Adrenal gland (tissue), 12 donors: ENCODE results near the gene HTRA3. TPM values are rescaled to one million over a fixed set of nuclear protein-coding genes. Genes with fewer than 3 reads are reported as not detected.

Experiments used
- DNase-seq, 7 donors: peaks; one replicate each; pipeline ENCODE4 v3.0.0-alpha.2; 2019 to 2020
- H3K27ac ChIP-seq, 5 donors: fragments of 200-600 bp; sonication (generic) in 4 of 5; 1 replicate in 3 of 5; 2 replicates in 2 of 5; pipeline versions ENCODE4 v1.5.1 to v1.8.0; 2016 to 2020; ENCODE audit warnings: mild to moderate bottlenecking in 1 of 5
- H3K27me3 ChIP-seq: fragments of 200-600 bp; 2 replicates; pipeline ENCODE4 v1.8.0; 2021
- H3K36me3 ChIP-seq, 2 donors: fragments of 200-600 bp; replicated peaks in 1 of 2; 1 replicate in 1 of 2; 2 replicates in 1 of 2; pipeline versions ENCODE4 v1.5.1 to v1.8.0; 2018 to 2022
- H3K4me1 ChIP-seq, 2 donors: fragments of 200-600 bp; replicated peaks in 1 of 2; 1 replicate in 1 of 2; 2 replicates in 1 of 2; pipeline versions ENCODE4 v1.5.1 to v1.8.0; 2018 to 2021
- H3K4me3 ChIP-seq, 4 donors: fragments of 200-600 bp; sonication (generic) in 3 of 4; one replicate each; pipeline ENCODE4 v1.5.1; 2016 to 2018
- H3K9me3 ChIP-seq, 3 donors: fragments of 200-600 bp; sonication (generic) in 1 of 3; replicated peaks in 1 of 3; 1 replicate in 2 of 3; 2 replicates in 1 of 3; pipeline versions ENCODE4 v1.5.1 to v1.8.0; 2016 to 2021
- POLR2A ChIP-seq, 2 donors: fragments of 450-650 bp; IDR thresholded peaks; one replicate each; pipeline ENCODE4 v1.6.1; 2017; ENCODE audit warnings: antibody characterized with exemption in 2 of 2, mild to moderate bottlenecking in 2 of 2, moderate library complexity in 1 of 2
- WGBS, 4 donors: extraction: QIAGEN DNeasy Blood & Tissue Kit in 2 of 4; methylation state at CpG; one replicate each; pipeline versions ENCODE4 v1.1.5 to v1.1.7; 2013 to 2017; 5-methylcytosine and 5-hydroxymethylcytosine counted together
- intact Hi-C, 2 donors: fragments of 100-400 bp; cut with DNase I; formaldehyde crosslinking; loops; one replicate each; pipeline versions ENCODE4 v1.14.1 to v1.15.0; 2022 to 2023
- polyA plus RNA-seq, 3 donors: library from polyadenylated mRNA; stranded (reverse); fragments of 200-250 nt in 2 of 3; fragments of 350-450 nt in 1 of 3; fragmentation: Illumina TruSeq in 1 of 3; extraction: RNeasy Lipid Tissue Mini Kit (QIAGEN cat#74804) in 1 of 3; gene quantifications; one replicate each; pipeline ENCODE4 v1.2.3, GENCODE V29; 2013 to 2014
- total RNA-seq, 9 donors: library from RNA; depleted of rRNA in 4 of 9; stranded (reverse); fragments of >200 nt in 4 of 9; fragments of 120-200 nt in 1 of 9; fragmentation: NEBNext Ultra II Directional in 1 of 9; extraction: Animal tissue kit (Norgen Biotek cat#: 25700) in 1 of 9; gene quantifications; one replicate each; pipeline versions ENCODE4 v1.1.0 to v1.2.4, GENCODE V29; 2013 to 2023
- TF ChIP-seq, protein P1 (sequence below), 6 experiments: fragments of 450-650 bp in 4 of 6; fragments of 200-600 bp in 2 of 6; sonication (generic) in 1 of 6; IDR thresholded peaks; 1 replicate in 5 of 6; 2 replicates in 1 of 6; pipeline versions ENCODE4 v1.5.1 to v1.8.0; 2016 to 2021; ENCODE audit warnings: antibody characterized with exemption in 6 of 6, mild to moderate bottlenecking in 2 of 6, moderate library complexity in 1 of 6
- donor health status: healthy with polysubstance abuse.
- donor health status: Bipolar disorder and iron deficiency.
- donor health status: DM: yes; HTN: yes; CAD: no.
- donor health status: DM: no; HTN: no; CAD: no.
- donor health status: DM: no; HTN: no; CAD: no.
- donor health status: DM: yes; HTN: yes; CAD: no.

HTRA3 gene
- total and polyA plus RNA-seq, 12 donors = 1.6 to 14.0 (median 4.2) TPM

DNA sequence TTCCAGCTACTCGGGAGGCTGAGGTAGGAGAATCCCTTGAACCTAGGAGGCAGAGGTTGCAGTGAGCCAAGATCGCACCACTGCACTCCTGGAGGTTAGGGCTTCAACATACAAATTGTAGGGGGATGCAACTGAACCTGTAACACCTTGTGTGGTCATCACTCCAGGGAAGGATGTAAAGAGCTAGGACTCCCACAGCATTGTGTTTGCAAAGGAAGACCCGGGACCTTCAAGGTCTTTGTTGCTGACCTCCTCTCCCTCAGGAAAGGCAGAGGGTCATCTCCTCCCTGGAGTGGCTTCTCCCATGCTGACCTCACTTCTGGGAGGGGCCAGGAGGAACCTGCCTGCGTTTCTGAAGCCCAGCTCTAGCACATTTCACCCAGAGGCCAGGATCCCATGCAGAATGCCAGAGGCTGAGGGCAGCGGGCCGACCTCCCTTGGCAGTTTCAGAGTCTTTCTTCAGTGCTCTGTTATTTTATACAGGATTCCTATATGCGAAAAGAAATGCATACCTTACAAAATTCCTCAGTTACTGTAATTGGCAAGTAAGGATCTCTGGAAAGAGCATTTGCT lies 80.2 kb downstream of the HTRA3 start:
- 72 to 79% (median 77%) methylated on average over 7 of the region's 7 CpGs for WGBS, 4 donors
- no peak for TF ChIP-seq POLR2A (IDR thresholded peaks at IDR 0.05)
- TF ChIP-seq, protein P1, sequence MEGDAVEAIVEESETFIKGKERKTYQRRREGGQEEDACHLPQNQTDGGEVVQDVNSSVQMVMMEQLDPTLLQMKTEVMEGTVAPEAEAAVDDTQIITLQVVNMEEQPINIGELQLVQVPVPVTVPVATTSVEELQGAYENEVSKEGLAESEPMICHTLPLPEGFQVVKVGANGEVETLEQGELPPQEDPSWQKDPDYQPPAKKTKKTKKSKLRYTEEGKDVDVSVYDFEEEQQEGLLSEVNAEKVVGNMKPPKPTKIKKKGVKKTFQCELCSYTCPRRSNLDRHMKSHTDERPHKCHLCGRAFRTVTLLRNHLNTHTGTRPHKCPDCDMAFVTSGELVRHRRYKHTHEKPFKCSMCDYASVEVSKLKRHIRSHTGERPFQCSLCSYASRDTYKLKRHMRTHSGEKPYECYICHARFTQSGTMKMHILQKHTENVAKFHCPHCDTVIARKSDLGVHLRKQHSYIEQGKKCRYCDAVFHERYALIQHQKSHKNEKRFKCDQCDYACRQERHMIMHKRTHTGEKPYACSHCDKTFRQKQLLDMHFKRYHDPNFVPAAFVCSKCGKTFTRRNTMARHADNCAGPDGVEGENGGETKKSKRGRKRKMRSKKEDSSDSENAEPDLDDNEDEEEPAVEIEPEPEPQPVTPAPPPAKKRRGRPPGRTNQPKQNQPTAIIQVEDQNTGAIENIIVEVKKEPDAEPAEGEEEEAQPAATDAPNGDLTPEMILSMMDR (IDR thresholded peaks at IDR 0.05) = no peak
- H3K27me3 ChIP-seq = peaks cover 5% of the 10 kb centered on the region
- H3K36me3 ChIP-seq = no peaks in the 10 kb centered on the region
- H3K4me1 ChIP-seq = no peaks in the 10 kb centered on the region
- intact Hi-C loops = no loop called here
- H3K4me3 ChIP-seq = no peak overlapping the region
- H3K9me3 ChIP-seq = no peaks in the 10 kb centered on the region
- no peak overlapping the region for H3K27ac ChIP-seq
- DNase-seq = peak in 1 of 7 donors; percentile 5

DNA sequence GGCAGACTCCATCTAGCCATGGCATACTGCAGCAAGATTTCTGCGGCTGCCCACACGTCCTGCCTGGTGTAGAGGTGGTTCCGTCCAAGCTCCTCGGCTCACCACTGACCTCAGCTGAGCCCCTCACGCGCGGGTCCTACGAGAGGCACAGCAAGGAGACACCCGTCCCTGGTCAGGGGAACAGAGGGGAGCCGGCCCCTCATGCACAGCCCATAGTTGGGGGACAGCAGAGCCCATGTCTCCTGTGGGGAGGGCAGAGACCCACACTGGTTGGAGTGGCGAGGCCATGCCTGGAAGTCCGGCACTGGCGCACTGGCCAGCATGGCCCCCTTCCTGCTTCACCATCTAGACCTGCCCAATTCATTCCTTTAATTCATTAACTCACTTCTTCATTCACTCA lies 80.8 kb downstream of the HTRA3 start:
- Histone ChIP-seq H3K4me3 (no peak overlapping the region), H3K27me3 (peaks cover 5% of the 10 kb centered on the region), H3K9me3 (no peaks in the 10 kb centered on the region), H3K27ac (no peak overlapping the region), H3K4me1 (no peaks in the 10 kb centered on the region), H3K36me3 (no peaks in the 10 kb centered on the region)
- TF ChIP-seq POLR2A (IDR thresholded peaks at IDR 0.05) = no peak
- TF ChIP-seq, protein P1 (IDR thresholded peaks at IDR 0.05) = no peak
- intact Hi-C loops = no loop called here
- WGBS, 4 donors = 87 to 94% (median 92%) methylated on average over 13 of the region's 13 CpGs
- DNase-seq = peak in 1 of 7 donors; percentile 10

DNA sequence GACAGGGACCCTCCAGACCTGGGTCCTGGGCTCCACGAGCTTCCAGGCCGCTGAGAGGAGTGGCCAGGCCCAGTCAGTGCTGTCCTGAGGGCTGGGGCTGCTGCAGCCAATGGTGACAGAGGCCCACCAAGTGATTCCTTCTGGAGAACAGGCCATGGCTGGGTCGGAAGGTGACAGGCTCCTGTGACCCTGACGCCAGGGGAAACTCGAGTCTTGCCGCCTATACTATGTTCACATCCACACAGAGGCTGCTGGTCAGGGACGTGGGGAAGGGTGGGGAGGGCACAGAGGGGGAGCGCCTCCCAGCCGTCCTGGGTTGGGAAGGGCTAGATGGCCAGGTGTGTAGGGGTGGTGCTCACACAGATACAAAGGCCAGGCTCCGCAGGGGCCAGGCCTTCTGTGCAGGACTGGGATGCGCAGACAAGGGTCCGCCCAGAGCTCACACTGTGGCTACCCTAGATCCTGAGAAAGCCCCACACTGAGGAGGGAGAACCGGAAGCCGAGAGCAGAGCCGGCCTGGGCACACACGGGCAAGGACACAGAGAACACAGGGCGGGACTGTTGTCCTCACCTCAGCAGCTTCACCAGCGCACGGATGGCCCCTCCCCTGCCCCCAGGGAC lies 81.4 kb downstream of the HTRA3 start:
- Histone ChIP-seq H3K27me3 (peaks cover 3% of the 10 kb centered on the region), H3K4me3 (no peak overlapping the region), H3K9me3 (no peaks in the 10 kb centered on the region), H3K27ac (no peak overlapping the region), H3K4me1 (no peaks in the 10 kb centered on the region), H3K36me3 (no peaks in the 10 kb centered on the region)
- peak in 1 of 7 donors; percentile 7 for DNase-seq
- intact Hi-C loops = no loop called here
- 81 to 88% (median 86%) methylated on average over 15 to 19 of the region's 19 CpGs for WGBS, 4 donors
- TF ChIP-seq, protein P1 (IDR thresholded peaks at IDR 0.05) = no peak
- TF ChIP-seq POLR2A (IDR thresholded peaks at IDR 0.05) = no peak

DNA sequence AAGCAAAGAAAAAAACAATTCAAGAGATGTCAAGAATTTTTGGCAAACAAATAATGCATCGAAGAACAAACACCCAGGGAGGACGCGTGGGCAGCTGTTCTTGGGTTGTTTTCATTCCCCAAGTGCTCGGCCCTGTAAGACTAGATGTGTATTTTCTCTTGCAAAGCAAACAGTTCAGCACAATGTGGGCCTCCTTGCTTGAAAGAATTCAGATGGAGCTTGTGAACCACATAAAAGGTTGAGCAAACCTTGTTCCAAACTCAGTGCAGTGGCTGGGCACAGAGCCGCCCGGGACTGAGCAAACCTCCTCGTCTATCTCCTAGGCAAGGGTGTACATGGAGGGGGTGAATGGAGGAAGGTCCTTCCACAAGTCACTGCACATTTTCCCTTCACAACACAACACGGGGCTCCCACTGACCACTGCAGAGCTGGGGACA lies 82.4 kb downstream of the HTRA3 start:
- TF ChIP-seq POLR2A (IDR thresholded peaks at IDR 0.05) = no peak
- TF ChIP-seq, protein P1 (IDR thresholded peaks at IDR 0.05) = no peak
- intact Hi-C loops = no loop called here
- Histone ChIP-seq H3K36me3 (no peaks in the 10 kb centered on the region), H3K4me1 (no peaks in the 10 kb centered on the region), H3K27ac (no peak overlapping the region), H3K27me3 (no peaks in the 10 kb centered on the region), H3K4me3 (no peak overlapping the region), H3K9me3 (no peaks in the 10 kb centered on the region)
- WGBS, 4 donors = 60 to 76% (median 68%) methylated on average over 8 of the region's 8 CpGs
- peak in 1 of 7 donors; percentile 20 for DNase-seq
